Prostate gland (tissue), 2 donors: Measurements from ENCODE around the gene IFNLR1. TPM values are rescaled to one million over a fixed set of nuclear protein-coding genes. Genes with fewer than 3 reads are reported as not detected.

Experiments
- DNase-seq: peaks from one replicate; pipeline ENCODE4 v3.0.0-alpha.2; 2019; ENCODE audit warnings: low spot score
- H3K27ac ChIP-seq, 2 donors: fragments of 200-600 bp; sonication (generic); 2 replicates each; pipeline ENCODE4 v1.5.1; 2017 to 2019
- H3K27me3 ChIP-seq: fragments of 200-600 bp; sonication (generic); replicated peaks from 2 replicates; pipeline ENCODE4 v1.5.1; 2019; ENCODE audit not compliant: insufficient read depth
- H3K36me3 ChIP-seq, 2 donors: fragments of 200-600 bp; sonication (generic); 1 replicate in 1 of 2; 2 replicates in 1 of 2; pipeline versions ENCODE4 v1.5.1 to v1.8.1; 2017 to 2019
- H3K4me1 ChIP-seq: fragments of 200-600 bp; sonication (generic); replicated peaks from 2 replicates; pipeline ENCODE4 v1.5.1; 2019
- H3K4me3 ChIP-seq, 2 donors: fragments of 200-600 bp; sonication (generic); 2 replicates each; pipeline ENCODE4 v1.5.1; 2017 to 2019
- H3K9me3 ChIP-seq: fragments of 200-600 bp; sonication (generic); 2 replicates; pipeline ENCODE4 v1.5.1; 2017
- CTCF ChIP-seq, 4 experiments: fragments of 200-600 bp in 2 of 4; fragments of 450-650 bp in 2 of 4; sonication (generic) in 2 of 4; IDR thresholded peaks; 1 replicate in 3 of 4; 2 replicates in 1 of 4; pipeline ENCODE4 v1.5.1; 2016 to 2019; ENCODE audit warnings: antibody characterized with exemption in 4 of 4, mild to moderate bottlenecking in 2 of 4, moderate library complexity in 2 of 4
- POLR2A ChIP-seq: fragments of 450-650 bp; IDR thresholded peaks from one replicate; pipeline ENCODE4 v1.6.1; 2016; ENCODE audit warnings: antibody characterized with exemption, mild to moderate bottlenecking
- POLR2AphosphoS5 ChIP-seq: sonication (generic); formaldehyde crosslinking; IDR thresholded peaks from one replicate; pipeline ENCODE4 v1.6.1; 2017; ENCODE audit warnings: antibody characterized with exemption
- WGBS: methylation state at CpG from one replicate; pipeline ENCODE4 v1.1.5; 2018; 5-methylcytosine and 5-hydroxymethylcytosine counted together
- intact Hi-C: fragments of 100-400 bp; cut with DNase I; formaldehyde crosslinking; loops from one replicate; pipeline ENCODE4 v1.14.2; 2022
- total RNA-seq, 2 donors: library from RNA; depleted of rRNA; stranded (reverse); fragments of >200 nt; gene quantifications; one replicate each; pipeline ENCODE4 v1.1.0, GENCODE V29; 2016

The IFNLR1 gene
- total RNA-seq, 2 donors from 2014 or later: 6.6 to 9.2 TPM

GRCh38 chr1:24125456-24125855 is 61.6 kb downstream of the IFNLR1 start:
- Histone ChIP-seq H3K27ac (no peak overlapping the region), H3K36me3 (no peaks in the 10 kb centered on the region), H3K4me1 (peaks cover 3% of the 10 kb centered on the region), H3K27me3 (no peaks in the 10 kb centered on the region), H3K4me3 (no peak overlapping the region), H3K9me3 (no peaks in the 10 kb centered on the region)
- no peak for DNase-seq
- WGBS: 82% methylated on average over 4 of the region's 4 CpGs
- TF ChIP-seq POLR2A (no peak), POLR2AphosphoS5 (no peak), CTCF (IDR thresholded peaks at IDR 0.05) (no peak)
- intact Hi-C loops: no loop called here

- no peak overlapping the region for H3K27ac ChIP-seq
- H3K36me3 ChIP-seq: no peaks in the 10 kb centered on the region
- no peak overlapping the region for H3K4me3 ChIP-seq
- H3K4me1 ChIP-seq: peaks cover 8% of the 10 kb centered on the region
- TF ChIP-seq CTCF (IDR thresholded peaks at IDR 0.05) (no peak), POLR2AphosphoS5 (no peak), POLR2A (no peak)
- H3K9me3 ChIP-seq: no peaks in the 10 kb centered on the region
- DNase-seq: no peak
- 77% methylated on average over 2 of the region's 2 CpGs for WGBS
- H3K27me3 ChIP-seq: no peaks in the 10 kb centered on the region
- intact Hi-C loops: no loop called here
Measured at GRCh38 chr1:24124980-24125379, 62.1 kb downstream of the IFNLR1 start.

- whole genome bisulfite sequencing: 80% methylated on average over 6 of the region's 6 CpGs
- intact Hi-C loops: no loop called here
Measured at GRCh38 chr1:24123611-24124010, 63.5 kb downstream of the IFNLR1 start.

GRCh38 chr1:24122776-24123175 is 64.3 kb downstream of the IFNLR1 start:
- intact Hi-C loops: no loop called here
- Histone ChIP-seq H3K27ac (no peak overlapping the region), H3K4me1 (peaks cover 12% of the 10 kb centered on the region), H3K9me3 (no peaks in the 10 kb centered on the region), H3K36me3 (no peaks in the 10 kb centered on the region), H3K4me3 (no peak overlapping the region), H3K27me3 (no peaks in the 10 kb centered on the region)
- no peak for TF ChIP-seq CTCF (IDR thresholded peaks at IDR 0.05)
- no peak for TF ChIP-seq POLR2A
- TF ChIP-seq POLR2AphosphoS5: no peak
- WGBS: 89% methylated on average over 7 of the region's 7 CpGs
- DNase-seq: no peak

More at GRCh38 chr1:24123611-24124010, 63.5 kb downstream of the IFNLR1 start:
- DNase-seq: no peak
- Histone ChIP-seq H3K4me3 (no peak overlapping the region), H3K27ac (no peak overlapping the region), H3K27me3 (no peaks in the 10 kb centered on the region), H3K9me3 (no peaks in the 10 kb centered on the region), H3K36me3 (no peaks in the 10 kb centered on the region), H3K4me1 (peaks cover 12% of the 10 kb centered on the region)
- TF ChIP-seq CTCF (IDR thresholded peaks at IDR 0.05): no peak
- TF ChIP-seq POLR2AphosphoS5: no peak
- no peak for TF ChIP-seq POLR2A

- no peak overlapping the region for H3K4me3 ChIP-seq
- H3K27me3 ChIP-seq: no peaks in the 10 kb centered on the region
- no peak for DNase-seq
- TF ChIP-seq POLR2AphosphoS5 (no peak), CTCF (IDR thresholded peaks at IDR 0.05) (no peak), POLR2A (no peak)
- intact Hi-C loops: no loop called here
- H3K9me3 ChIP-seq: no peaks in the 10 kb centered on the region
- no peak overlapping the region for H3K27ac ChIP-seq
- WGBS: 88% methylated on average over 14 of the region's 14 CpGs
- H3K4me1 ChIP-seq: peaks cover 12% of the 10 kb centered on the region
- H3K36me3 ChIP-seq: no peaks in the 10 kb centered on the region
Measured at GRCh38 chr1:24121406-24121805, 65.7 kb downstream of the IFNLR1 start.
